ENCODE data around the gene ITGB2.

GRCh38 chr21:44857127-44857892, 63.4 kb downstream of the ITGB2 start:
- TF ChIP-seq CTCF (IDR thresholded peaks at IDR 0.05; ENCODE audit: low read depth, low read length, poor library complexity, severe bottlenecking) (no peak), EZH2phosphoT487 (IDR thresholded peaks at IDR 0.05; ENCODE audit: borderline replicate concordance, low read length) (no peak)

Data from DOHH2 (cell line).